Adrenal gland (tissue), 5 donors: ENCODE measurements around the gene FAAP100.

Experiments used
- POLR2A ChIP-seq, 2 donors: fragments of 450-650 bp; IDR thresholded peaks; one replicate each; pipeline ENCODE4 v1.6.1; 2017; ENCODE audit warnings: antibody characterized with exemption in 2 of 2, mild to moderate bottlenecking in 2 of 2, moderate library complexity in 1 of 2
- TF ChIP-seq, protein P1 (sequence below), 6 experiments: fragments of 450-650 bp in 4 of 6; fragments of 200-600 bp in 2 of 6; sonication (generic) in 1 of 6; IDR thresholded peaks; 1 replicate in 5 of 6; 2 replicates in 1 of 6; pipeline versions ENCODE4 v1.5.1 to v1.8.0; 2016 to 2021; ENCODE audit warnings: antibody characterized with exemption in 6 of 6, mild to moderate bottlenecking in 2 of 6, moderate library complexity in 1 of 6
- donor health status: DM: no; HTN: no; CAD: no.

DNA sequence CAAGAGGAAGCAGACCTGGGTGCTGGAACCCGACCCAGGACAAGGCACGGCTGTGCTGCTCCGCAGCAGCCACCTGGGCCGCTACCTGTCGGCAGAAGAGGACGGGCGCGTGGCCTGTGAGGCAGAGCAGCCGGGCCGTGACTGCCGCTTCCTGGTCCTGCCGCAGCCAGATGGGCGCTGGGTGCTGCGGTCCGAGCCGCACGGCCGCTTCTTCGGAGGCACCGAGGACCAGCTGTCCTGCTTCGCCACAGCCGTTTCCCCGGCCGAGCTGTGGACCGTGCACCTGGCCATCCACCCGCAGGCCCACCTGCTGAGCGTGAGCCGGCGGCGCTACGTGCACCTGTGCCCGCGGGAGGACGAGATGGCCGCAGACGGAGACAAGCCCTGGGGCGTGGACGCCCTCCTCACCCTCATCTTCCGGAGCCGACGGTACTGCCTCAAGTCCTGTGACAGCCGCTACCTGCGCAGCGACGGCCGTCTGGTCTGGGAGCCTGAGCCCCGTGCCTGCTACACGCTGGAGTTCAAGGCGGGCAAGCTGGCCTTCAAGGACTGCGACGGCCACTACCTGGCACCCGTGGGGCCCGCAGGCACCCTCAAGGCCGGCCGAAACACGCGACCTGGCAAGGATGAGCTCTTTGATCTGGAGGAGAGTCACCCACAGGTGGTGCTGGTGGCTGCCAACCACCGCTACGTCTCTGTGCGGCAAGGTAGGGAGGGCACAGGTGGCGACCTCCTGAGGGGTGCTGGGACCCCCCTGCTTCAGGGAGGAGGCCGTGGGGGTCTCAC is 23.3 kb downstream of the FAAP100 start:
- TF ChIP-seq, protein P1, sequence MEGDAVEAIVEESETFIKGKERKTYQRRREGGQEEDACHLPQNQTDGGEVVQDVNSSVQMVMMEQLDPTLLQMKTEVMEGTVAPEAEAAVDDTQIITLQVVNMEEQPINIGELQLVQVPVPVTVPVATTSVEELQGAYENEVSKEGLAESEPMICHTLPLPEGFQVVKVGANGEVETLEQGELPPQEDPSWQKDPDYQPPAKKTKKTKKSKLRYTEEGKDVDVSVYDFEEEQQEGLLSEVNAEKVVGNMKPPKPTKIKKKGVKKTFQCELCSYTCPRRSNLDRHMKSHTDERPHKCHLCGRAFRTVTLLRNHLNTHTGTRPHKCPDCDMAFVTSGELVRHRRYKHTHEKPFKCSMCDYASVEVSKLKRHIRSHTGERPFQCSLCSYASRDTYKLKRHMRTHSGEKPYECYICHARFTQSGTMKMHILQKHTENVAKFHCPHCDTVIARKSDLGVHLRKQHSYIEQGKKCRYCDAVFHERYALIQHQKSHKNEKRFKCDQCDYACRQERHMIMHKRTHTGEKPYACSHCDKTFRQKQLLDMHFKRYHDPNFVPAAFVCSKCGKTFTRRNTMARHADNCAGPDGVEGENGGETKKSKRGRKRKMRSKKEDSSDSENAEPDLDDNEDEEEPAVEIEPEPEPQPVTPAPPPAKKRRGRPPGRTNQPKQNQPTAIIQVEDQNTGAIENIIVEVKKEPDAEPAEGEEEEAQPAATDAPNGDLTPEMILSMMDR (IDR thresholded peaks at IDR 0.05): no peak
- no peak for TF ChIP-seq POLR2A (IDR thresholded peaks at IDR 0.05)
